Activated gamma-delta T cell (primary cell): ENCODE results near the gene GOLGA8N.

Experiments used
- DNase-seq: peaks from one replicate; lab custom pipeline; 2025; lab: John Stamatoyannopoulos, UW

Gene GOLGA8N

DNA sequence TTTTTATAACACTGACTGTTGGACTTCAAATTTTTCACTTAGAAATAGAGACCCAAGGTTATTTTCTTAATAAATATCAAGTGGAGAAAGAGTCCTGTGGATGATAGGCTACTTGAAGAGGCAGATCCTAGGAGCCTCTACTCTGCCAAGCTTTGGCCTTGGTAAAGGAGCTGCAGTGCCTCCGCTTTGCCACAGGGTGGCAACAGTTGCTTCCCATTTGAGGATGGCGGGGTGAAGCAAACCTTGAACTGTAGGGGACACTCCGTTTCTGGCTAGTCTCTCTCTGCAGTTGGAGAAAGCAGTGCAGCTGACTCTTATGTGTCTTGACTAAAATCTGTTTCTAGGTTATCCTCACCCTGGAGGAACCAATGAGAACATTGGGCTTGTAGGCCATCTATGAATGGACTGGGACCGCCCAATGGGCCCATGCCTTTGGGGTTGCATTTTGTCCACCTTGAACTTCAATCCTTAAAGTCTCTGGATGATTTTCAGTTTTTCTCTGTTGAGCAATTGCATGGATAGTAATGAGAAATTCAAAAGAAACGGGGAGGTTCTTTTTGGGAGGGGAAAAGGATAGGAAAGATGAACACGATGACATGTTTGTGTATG is 58.1 kb downstream of the GOLGA8N start:
- no peak for DNase-seq

DNA sequence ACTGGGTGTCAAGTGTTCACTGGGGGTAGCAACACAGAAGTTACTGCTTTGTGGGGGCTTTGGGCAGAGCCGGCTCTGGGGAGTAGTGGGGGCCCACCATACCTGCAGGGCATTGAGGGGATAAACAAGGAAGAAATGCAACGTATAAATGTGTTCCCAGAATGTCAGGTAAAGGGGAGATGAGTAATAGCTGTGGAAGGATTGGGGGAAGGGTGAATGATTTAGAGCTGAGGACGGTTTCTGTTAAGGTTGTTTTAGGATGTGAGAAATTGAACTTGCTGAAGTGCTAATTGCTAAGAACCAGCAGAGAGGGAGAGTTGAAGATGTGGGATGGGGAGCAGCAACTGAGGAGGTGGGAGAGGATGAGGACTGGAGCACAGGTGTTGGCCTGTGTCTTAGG is 58.9 kb downstream of the GOLGA8N start:
- no peak for DNase-seq

DNA sequence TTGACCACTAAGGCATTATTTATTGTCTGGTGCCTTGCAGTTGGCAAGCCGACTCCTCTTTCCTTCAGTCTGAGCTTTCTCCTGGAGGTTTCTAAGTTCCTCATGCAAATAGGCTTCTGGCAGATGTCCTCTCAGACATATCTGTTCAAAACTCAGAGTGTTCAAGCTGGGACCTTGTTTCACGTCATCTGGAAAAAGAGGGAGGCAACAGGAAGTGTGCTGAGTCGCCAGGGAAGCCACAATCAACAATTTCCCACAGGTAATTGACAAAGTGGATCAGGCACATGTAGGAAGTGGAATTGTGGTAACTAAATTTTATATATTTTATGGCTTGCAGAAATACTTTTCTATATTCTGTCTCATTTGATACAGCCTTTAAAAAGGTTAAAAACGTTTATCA is 62.8 kb downstream of the GOLGA8N start:
- DNase-seq, result no peak

DNA sequence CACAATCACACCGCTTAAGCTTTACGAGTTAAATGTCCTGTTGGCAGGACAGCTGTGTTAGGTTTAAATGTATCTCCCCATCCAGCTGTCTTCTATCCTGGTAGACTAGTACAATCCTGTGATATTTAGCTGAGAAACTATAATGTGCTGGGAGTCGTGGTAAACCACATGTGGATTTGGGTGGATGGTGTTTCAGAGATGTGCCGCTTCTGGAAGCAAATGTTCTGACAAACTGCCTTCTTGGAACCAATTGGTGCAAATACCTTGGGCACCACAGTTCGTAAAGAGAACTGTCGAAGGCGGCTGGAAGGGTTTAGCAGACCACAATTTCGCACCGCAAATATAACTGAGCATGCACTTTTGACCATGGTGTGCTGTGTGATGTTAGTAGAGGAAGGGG is 63.2 kb downstream of the GOLGA8N start:
- DNase-seq, result no peak
